H1 (cell line): Measurements from ENCODE around the gene AXIN2. TPM values are rescaled to one million over a fixed set of nuclear protein-coding genes. Genes with fewer than 3 reads are reported as not detected.

Experiments used
- ATF2 ChIP-seq: IDR thresholded peaks from 2 replicates; pipeline ENCODE4 v1.6.1; 2012; ENCODE audit warnings: low read length, inconsistent platforms
- RNF2 ChIP-seq: fragments of 200-900, 300-1000 bp; sonication (generic); IDR thresholded peaks from 2 replicates; pipeline ENCODE4 v1.7.1; 2016; ENCODE audit warnings: borderline replicate concordance, low read depth, mild to moderate bottlenecking, antibody characterized with exemption, low read length; ENCODE audit not compliant: poor library complexity, severe bottlenecking; ENCODE audit errors: missing control alignments
- RXRA ChIP-seq: IDR thresholded peaks from 2 replicates; pipeline ENCODE4 v1.6.1; 2011; ENCODE audit warnings: low read depth, mild to moderate bottlenecking, low read length, moderate library complexity; ENCODE audit not compliant: insufficient read depth
- SIN3A ChIP-seq, 2 experiments: IDR thresholded peaks in 1 of 2; conservative IDR thresholded peaks in 1 of 2; 2 replicates each; pipeline ENCODE4 v1.6.1; 2011 to 2012; ENCODE audit warnings: low read length in 2 of 2, improper control_type of control experiment in 1 of 2, low read depth in 1 of 2, mild to moderate bottlenecking in 1 of 2
- SP2 ChIP-seq: IDR thresholded peaks from 2 replicates; pipeline ENCODE4 v1.6.1; 2012; ENCODE audit warnings: mild to moderate bottlenecking, low read length, inconsistent platforms
- polyA plus RNA-seq, 7 experiments: library from polyadenylated mRNA; depleted of rRNA in 3 of 7; stranded (reverse) in 5 of 7; unstranded in 2 of 7; fragments of >200 nt in 5 of 7; fragments of 200-250 nt in 2 of 7; gene quantifications; 1 replicate in 5 of 7; 2 replicates in 1 of 7; 4 replicates in 1 of 7; pipeline versions ENCODE4 v1.2.1 to v1.2.3, GENCODE V29; 2011 to 2013; ENCODE audit warnings: missing spikeins in 2 of 7, mixed read lengths in 2 of 7
- total RNA-seq: library from RNA; stranded (reverse); fragmentation: NEBNext Ultra II Directional; extraction: Animal tissue kit (Norgen Biotek cat#: 25700); gene quantifications from 2 replicates; pipeline ENCODE4 v1.2.1, GENCODE V29; 2021

The AXIN2 gene
- total and polyA plus RNA-seq, 2 of the 8 experiments (the other 6 are each of a cell fraction or from before 2014, with no cell fraction given) = 17.7 to 33.4 TPM

- no peak for TF ChIP-seq ATF2
- no peak for TF ChIP-seq RNF2
- TF ChIP-seq SIN3A (conservative IDR thresholded peaks at IDR 0.05 in 1 of 2, IDR thresholded peaks at IDR 0.05 in 1 of 2; ENCODE audit: low read depth in 1 of 2, low read length in 2 of 2) = no peak
- no peak for TF ChIP-seq SP2
- no peak for TF ChIP-seq RXRA
These were observed 62.6 kb downstream of the AXIN2 start (continued) for GRCh38 chr17:65498816-65499215.
